ENCODE measurements around the gene LRCOL1. TPM values are rescaled to one million over a fixed set of nuclear protein-coding genes. Genes with fewer than 3 reads are reported as not detected.

LRCOL1 gene
- total RNA-seq, 1 donor from 2014 or later, result not detected

DNA sequence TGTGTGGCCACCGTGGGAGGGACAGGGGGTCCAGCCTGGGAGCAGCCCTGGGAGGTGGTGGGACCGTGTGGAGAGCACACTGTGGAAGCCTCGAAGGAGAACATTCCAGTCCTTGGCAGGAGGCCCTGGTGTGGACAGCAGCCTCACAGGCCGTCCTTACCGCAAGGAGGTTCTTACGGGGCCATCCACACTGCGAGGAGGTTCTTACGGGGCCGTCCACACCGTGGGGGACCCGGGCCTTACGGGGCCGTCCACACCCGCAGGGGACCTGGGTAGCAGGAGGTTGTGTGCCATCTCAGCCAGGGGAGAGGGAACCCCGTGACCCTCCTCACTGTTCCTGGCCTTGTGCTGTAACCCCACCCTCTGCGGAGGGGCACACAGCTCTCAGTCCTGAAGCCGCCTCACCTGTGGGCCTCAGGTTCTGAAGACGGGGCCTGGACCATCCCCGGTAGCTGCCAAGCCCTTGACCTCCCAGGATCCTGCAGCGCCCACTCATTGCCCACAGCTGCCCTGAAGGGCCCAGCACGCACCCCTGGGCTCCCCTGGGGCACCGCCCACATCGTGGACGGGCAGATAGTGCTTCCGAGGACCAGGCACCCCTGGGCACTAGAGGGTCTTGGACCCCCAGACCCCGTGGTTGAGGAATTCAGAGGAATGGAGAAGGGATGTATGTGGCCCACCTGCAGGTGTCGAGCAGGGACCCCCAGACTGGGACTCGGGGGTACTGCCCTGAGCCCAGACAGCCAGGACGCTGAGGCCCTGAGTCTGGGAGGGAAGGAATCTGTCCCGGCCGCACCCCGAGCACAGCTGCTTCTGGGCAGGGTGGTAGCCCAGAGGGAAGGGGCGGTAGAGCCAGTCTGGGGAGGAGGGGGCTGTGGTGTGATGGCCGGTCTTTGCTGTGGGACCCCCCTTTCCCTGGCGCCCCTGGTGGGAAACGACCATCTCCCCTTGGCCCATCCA lies 37.3 kb downstream of the LRCOL1 start:
- TF ChIP-seq, protein P1, sequence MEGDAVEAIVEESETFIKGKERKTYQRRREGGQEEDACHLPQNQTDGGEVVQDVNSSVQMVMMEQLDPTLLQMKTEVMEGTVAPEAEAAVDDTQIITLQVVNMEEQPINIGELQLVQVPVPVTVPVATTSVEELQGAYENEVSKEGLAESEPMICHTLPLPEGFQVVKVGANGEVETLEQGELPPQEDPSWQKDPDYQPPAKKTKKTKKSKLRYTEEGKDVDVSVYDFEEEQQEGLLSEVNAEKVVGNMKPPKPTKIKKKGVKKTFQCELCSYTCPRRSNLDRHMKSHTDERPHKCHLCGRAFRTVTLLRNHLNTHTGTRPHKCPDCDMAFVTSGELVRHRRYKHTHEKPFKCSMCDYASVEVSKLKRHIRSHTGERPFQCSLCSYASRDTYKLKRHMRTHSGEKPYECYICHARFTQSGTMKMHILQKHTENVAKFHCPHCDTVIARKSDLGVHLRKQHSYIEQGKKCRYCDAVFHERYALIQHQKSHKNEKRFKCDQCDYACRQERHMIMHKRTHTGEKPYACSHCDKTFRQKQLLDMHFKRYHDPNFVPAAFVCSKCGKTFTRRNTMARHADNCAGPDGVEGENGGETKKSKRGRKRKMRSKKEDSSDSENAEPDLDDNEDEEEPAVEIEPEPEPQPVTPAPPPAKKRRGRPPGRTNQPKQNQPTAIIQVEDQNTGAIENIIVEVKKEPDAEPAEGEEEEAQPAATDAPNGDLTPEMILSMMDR (IDR thresholded peaks at IDR 0.05), result no peak
- DNase-seq (ENCODE audit: low spot score), result no peak
- peaks cover 9% of the 10 kb centered on the region for H3K36me3 Mint-ChIP-seq (ENCODE audit: low read depth)
- H3K9me3 Mint-ChIP-seq (ENCODE audit: low read depth), result no peaks in the 10 kb centered on the region
- no peaks in the 10 kb centered on the region for H3K4me1 Mint-ChIP-seq (ENCODE audit: low read depth)
- no peaks in the 10 kb centered on the region for H3K27me3 Mint-ChIP-seq (ENCODE audit: low read depth)
- H3K4me3 Mint-ChIP-seq (ENCODE audit: unreplicated experiment), result no peak overlapping the region
- H3K27ac Mint-ChIP-seq (ENCODE audit: unreplicated experiment), result no peak overlapping the region

DNA sequence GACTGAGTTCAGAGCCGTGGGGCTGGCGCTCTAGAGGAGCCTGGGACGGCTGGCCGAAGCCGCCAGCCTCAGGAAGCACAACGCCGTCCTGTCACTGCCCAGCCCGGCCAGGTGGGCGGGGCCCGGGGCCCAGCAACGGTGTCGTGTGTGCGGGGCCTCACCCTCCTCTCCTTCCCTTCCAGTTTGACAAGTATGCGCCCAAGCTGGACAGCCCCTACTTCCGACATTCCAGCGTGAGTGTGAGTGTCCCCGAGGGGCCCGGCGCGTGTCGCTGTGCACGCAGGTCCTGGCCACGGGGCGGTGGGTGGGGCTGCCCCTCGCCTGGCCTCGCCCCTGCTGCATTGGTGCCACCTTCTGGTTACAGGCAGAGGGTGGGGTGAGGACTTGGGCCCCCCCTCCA lies 38.3 kb downstream of the LRCOL1 start:
- TF ChIP-seq, protein P1 (IDR thresholded peaks at IDR 0.05), result no peak
- H3K27ac Mint-ChIP-seq (ENCODE audit: unreplicated experiment), result no peak overlapping the region
- H3K9me3 Mint-ChIP-seq (ENCODE audit: low read depth), result no peaks in the 10 kb centered on the region
- peaks cover 5% of the 10 kb centered on the region for H3K36me3 Mint-ChIP-seq (ENCODE audit: low read depth)
- no peak for DNase-seq (ENCODE audit: low spot score)
- no peak overlapping the region for H3K4me3 Mint-ChIP-seq (ENCODE audit: unreplicated experiment)
- no peaks in the 10 kb centered on the region for H3K27me3 Mint-ChIP-seq (ENCODE audit: low read depth)
- H3K4me1 Mint-ChIP-seq (ENCODE audit: low read depth), result no peaks in the 10 kb centered on the region

DNA sequence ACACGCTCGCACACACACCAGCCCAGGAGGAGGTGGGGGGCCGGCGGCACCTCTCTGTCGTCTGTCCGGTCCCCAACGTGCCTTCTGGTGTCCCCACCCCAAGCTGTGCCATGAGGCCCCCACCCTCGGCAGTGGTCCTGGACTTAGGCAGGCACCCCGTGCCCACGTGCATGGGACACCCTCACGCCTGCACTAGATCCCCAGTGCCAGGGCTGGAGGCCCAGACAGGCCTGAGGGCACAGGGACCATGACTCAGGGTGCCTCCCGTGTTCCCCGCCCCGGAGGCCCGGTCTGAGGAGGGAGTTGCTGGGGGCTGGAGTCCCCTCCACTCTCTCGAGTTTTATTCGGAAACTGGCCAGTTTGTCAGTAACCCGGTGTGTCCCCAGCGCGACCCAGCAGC lies 38.8 kb downstream of the LRCOL1 start:
- H3K4me1 Mint-ChIP-seq (ENCODE audit: low read depth), result no peaks in the 10 kb centered on the region
- no peaks in the 10 kb centered on the region for H3K9me3 Mint-ChIP-seq (ENCODE audit: low read depth)
- no peak overlapping the region for H3K4me3 Mint-ChIP-seq (ENCODE audit: unreplicated experiment)
- no peak for DNase-seq (ENCODE audit: low spot score)
- H3K36me3 Mint-ChIP-seq (ENCODE audit: low read depth), result peaks cover 5% of the 10 kb centered on the region
- H3K27me3 Mint-ChIP-seq (ENCODE audit: low read depth), result no peaks in the 10 kb centered on the region
- H3K27ac Mint-ChIP-seq (ENCODE audit: unreplicated experiment), result no peak overlapping the region
- TF ChIP-seq, protein P1 (IDR thresholded peaks at IDR 0.05), result no peak

DNA sequence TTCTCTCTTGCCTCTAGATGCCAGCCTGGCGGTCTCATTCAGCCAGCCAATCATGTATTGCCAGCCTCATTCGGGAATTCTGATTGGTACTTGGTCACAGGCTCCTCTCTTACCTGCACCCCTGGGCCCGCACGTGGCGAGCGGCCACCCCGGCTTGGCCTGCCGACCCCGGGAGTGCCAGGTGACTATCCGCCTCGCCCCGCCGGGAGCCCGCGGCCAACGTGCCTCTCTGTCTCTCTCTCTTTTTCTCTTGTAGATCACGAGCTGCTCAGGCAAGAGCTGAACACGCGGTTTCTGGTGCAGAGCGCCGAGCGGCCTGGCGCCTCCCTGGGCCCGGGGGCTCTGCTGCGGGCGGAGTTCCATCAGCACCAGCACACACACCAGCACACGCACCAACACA lies 39.3 kb downstream of the LRCOL1 start:
- H3K36me3 Mint-ChIP-seq (ENCODE audit: low read depth), result peaks cover 3% of the 10 kb centered on the region
- no peak overlapping the region for H3K27ac Mint-ChIP-seq (ENCODE audit: unreplicated experiment)
- H3K4me1 Mint-ChIP-seq (ENCODE audit: low read depth), result no peaks in the 10 kb centered on the region
- DNase-seq (ENCODE audit: low spot score), result no peak
- no peaks in the 10 kb centered on the region for H3K27me3 Mint-ChIP-seq (ENCODE audit: low read depth)
- TF ChIP-seq, protein P1 (IDR thresholded peaks at IDR 0.05), result no peak
- H3K9me3 Mint-ChIP-seq (ENCODE audit: low read depth), result no peaks in the 10 kb centered on the region
- no peak overlapping the region for H3K4me3 Mint-ChIP-seq (ENCODE audit: unreplicated experiment)

DNA sequence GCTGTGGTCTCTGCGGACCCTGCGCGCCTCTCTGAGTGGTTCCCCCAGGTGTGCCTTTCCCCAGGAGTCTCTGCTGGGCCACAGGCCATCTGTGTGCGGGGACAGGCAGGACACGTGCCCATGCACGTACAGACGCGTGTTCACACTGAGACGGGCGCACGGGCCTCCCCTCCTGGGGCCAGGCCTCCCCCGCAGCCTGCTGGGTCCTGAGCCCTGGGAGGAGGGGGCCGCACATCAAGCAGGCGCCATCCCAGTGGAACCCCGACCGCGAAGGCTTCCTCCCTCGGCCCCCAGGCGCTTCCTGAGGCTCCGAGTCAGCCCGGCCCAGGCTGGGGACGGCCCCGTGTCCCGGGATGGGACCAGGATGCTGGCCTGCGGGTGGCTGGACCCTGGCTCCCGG lies 39.7 kb downstream of the LRCOL1 start:
- TF ChIP-seq, protein P1 (IDR thresholded peaks at IDR 0.05), result no peak
- no peak for DNase-seq (ENCODE audit: low spot score)
- H3K9me3 Mint-ChIP-seq (ENCODE audit: low read depth), result no peaks in the 10 kb centered on the region
- H3K4me1 Mint-ChIP-seq (ENCODE audit: low read depth), result no peaks in the 10 kb centered on the region
- H3K4me3 Mint-ChIP-seq (ENCODE audit: unreplicated experiment), result no peak overlapping the region
- peaks cover 3% of the 10 kb centered on the region for H3K36me3 Mint-ChIP-seq (ENCODE audit: low read depth)
- H3K27me3 Mint-ChIP-seq (ENCODE audit: low read depth), result no peaks in the 10 kb centered on the region
- H3K27ac Mint-ChIP-seq (ENCODE audit: unreplicated experiment), result no peak overlapping the region
